Stimulated activated CD4-positive, alpha-beta T cell treated with anti-CD3 and anti-CD28 coated beads, Interleukin-15, amount 100 ng/mL, for 48 hours (primary cell): Measurements from ENCODE around the gene IRAK1.

Source experiments
- DNase-seq, 2 donors: peaks; one replicate each; pipeline ENCODE4 v3.0.0-alpha.2; 2020; ENCODE audit warnings: low read depth in 2 of 2

IRAK1 gene

DNA sequence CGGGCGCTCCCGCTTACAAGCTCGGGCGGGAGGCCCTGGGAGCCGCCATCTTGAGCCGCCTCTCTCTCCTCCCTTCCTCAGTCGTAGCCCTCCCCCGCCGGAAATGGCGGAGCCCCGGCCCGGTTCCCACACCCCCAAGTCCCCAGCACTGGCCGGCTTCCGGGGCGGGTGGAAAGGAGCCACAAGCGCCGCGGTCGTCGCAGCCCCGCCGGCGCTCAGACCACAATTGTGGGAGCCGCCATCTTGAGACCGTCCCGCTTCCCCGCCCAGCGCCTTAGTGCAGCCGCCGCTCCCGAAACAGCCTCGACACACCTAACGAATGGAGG, 48.6 kb downstream of the IRAK1 start:
- DNase-seq = peak; percentile 78 to 93

DNA sequence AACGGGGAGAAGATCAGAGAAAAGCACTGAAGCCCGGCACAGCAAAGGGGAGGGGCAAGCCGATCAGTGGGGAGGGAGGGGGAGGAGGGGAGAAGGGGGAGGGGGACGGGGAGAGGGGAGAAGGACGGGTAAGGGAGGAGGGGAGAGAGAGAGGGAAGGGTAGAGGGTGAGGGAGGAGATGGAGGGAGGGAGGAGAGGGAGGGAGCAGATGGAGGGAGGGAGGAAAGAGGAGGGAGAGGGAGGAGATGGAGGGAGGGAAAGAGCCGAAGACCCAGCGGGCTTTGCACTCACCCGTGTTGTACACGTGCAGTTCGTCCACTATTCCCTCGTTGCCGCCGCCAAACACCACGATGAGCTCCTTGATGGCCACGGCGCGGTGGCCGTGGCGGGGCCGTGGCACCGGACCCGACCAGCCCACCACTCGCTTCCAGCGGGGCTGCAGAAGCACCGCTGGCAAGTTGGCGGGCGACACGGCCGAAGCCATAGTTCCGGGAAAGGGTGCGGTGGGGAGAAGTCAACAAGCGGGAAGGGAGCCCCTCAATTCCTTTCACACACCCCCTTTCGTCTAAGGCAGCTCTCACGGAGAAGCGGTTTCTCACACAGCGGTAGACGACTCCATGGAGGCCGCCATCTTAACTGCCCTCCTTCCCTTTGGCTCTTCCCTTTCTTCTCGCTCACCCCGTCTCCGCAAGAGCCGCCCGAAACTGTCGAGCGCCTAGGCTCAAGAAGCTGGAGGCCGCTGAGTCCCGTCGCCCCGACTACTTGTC, 49.2 kb downstream of the IRAK1 start:
- DNase-seq = no peak

DNA sequence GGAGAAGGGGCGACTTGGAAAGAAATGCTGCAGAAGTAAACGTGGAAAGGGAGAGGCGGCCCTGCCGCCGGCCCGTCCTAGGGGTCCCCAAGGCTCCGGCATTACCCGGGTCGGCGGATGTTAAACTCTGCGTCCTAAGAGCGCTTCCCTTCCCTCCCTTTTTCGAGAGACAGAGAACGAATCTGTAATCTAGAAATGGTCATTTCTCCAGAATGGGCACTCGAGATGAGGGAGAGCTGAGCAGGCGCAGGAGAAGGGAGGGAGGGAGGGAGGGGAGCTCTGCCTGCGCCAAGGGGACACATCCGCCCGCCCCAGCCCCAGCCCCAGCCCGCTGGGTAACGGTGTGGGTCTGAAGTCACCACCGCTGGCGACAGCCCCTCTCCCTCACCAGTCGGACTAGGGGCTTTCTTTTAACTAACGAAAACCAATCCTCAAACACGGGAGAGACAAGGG, 49.8 kb downstream of the IRAK1 start:
- no peak for DNase-seq

DNA sequence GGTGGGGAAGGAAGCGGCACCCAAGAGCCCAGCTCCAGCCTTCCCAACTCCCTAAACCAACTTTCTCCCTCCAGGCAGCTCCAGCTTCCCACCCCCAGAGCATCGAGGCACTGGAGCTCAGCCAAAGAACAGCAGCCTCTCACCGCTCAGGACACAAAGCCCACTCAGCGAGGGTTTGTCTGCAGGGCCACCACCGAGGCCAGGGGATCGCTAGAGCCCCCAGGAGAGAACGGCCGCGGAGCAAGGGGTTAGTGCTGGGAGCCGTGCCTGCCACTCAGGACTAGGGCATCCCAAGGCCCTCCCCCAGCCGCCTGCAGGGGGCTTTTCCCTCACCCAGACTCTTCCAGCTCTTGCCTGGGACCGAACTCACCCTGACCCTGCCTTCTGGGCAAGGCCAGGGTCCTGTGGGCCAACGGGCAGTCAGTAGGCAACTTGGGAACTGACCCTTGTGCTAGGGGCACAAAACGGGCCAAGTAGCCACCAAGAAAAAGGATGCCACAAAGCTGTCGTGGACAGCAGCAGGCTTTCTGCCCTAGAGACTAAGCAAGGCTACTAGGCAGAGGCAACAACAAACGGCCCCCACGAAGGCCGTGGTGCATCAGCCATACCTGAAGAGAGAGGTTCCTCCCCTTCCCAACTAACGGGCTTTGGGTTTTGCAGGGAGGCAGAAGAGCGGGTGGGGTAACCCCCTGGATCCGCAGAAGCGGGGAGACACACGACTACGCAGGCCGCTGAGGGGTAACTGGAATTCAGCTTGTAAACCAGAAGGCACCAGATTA, 50.4 kb downstream of the IRAK1 start:
- DNase-seq = no peak

DNA sequence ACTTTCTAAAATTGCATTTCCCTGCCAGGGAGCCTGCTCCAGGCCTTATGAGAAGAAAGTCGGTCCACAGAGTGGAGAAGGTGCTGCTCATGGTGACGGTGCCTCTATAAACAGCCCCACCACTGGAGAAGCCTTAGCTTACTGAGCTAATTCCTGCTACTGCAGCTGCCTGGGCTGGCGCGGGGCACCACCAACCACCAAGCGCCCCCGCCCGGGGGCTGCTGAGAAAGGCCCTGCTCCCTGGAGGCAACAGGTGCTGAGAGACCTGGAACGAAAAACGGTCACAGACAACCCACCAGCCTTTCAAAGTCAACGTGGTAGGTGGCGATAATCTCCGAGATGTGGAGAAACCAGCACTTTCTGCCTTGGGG, 51.0 kb downstream of the IRAK1 start:
- DNase-seq = no peak

DNA sequence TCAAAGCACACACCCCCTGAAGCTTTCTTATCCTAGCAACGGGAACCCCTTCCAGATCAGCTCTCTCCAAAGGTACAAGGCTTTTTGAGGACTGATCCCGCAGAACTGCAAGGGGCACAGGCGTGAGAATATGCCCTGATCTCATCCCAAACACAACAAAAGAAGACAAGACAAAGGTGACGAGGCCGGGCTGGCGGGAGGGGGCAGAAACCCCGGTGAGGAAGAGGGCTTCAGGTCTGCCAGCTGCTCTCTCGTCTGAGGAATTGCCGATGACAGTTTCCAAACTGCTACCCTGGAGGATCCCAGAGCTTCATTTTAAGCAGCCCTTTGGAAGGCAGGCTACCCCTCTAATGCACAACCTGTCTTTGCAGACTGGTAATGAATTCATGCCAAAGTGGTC, 51.4 kb downstream of the IRAK1 start:
- DNase-seq = no peak

DNA sequence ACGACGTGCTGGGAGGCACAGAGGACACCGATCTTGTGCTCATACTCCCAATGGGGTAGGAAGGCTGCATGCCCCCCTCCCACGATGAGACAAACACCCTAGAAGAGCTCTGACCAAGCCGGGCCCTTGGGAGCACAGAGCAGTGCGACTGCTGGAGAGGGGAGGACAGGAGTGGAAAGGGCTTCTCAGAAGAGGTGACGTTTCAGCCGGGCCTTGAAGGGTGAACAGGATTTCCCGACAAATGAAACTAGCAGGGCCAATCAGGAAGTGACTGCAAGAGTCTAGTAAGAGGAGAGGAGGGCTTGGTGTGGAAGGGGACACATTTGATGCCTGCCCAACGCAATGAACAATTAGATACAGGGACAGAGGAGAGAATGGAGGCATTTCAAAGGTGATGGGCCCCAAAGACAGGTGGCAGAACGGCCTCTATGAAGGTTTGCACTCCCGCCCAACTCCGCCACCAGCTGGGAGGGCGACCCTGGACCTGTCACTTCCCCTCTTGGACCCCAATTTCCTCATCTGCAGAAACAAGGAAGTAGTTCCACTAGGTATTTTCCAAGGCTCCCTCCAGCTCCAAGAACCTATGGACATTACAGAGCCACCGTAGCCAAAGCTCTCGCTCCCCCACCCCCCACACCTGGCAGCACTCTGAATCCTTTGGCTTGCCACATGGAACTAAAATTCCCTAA, 52.0 kb downstream of the IRAK1 start:
- DNase-seq = no peak

DNA sequence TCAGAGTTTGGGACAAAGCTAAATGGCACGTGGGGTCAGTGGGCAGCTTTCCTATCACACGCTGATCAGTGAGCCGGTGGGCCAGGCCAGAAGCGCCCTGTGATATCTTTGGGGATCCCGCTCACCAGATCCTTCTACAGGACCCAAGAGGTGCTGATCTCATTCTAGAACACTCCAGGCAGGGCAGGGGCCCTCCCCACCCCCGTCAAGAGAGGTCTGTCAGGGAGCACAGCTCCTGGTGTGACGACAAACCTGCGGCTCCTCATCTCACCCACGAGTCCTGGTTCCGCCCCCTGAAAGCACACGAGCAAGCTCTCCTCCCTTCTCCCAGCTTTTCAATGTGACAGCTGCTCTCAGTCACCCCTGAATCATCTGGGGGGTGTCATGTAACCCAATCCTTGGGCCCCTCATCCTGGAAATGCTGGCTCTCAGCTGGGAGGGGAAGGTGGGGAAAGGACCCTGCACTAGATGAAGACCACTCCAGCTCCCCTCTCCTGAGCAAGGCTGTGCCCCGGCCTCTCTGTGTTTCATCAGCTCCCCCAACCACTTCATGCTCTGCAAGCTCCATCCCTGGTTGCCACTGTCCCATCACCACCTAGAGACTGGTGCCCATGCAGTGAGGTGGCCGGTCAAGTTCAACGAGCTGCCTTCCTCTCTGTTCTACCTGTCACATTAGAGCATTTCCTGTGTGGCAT, 52.7 kb downstream of the IRAK1 start:
- no peak for DNase-seq

DNA sequence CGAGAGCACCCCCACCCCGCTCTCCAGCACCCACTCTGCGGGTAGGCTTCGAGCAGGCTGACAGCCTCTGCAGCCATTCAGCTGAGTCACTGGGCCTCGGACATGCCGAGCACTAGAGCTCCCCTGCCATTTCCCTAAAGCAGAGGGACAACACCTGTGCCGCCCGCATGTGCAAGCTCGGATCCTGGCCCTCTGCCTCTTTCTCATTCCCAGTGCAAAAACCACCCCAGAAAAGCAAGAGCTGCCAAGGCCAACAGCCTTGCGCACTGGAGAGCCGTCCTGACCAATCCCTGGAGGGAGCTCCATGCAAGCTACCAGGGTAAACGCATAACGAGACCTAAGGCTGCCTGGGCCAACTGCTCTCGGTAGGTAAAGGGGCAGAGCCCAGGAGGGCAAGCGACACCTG, 53.4 kb downstream of the IRAK1 start:
- DNase-seq = no peak

DNA sequence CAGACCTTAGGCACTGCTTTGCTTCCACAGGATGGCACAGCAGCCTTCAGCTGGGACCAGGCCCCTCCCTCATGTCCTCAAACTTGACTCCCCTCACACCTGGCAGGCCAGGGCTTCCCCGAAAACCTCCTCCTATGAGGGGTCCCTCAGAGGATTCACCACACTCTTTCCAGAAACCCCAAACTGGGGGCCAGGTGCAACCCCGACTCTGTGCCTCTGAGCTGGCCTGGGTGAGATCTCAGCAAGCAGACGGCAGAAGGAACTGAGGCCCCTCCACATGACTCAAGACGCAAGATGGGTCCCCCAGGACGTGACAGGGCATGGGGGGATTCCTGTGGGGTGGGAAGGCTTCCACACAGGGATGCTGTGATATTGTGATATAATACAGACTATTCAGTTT, 54.3 kb downstream of the IRAK1 start:
- DNase-seq = no peak

DNA sequence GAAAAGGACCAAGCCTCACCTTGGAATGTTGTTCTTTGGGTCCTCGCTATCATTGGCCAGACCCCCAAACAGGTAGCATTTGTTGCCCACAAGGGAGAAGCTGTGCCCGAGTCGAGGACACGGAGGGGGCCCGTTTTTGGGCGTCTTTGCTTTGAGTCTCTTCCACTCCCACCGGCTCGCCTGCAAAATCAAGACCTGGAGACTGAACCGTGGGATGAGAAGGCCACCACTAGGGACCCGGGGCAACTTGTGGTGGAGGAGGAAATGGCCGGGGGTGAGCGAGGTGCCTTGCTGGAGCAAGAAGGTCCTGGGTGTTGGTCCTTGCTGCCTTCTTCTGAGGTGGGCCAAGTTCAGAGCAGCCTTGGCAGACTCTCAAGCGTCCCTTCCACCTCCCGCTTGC, 55.6 kb downstream of the IRAK1 start:
- DNase-seq = no peak

DNA sequence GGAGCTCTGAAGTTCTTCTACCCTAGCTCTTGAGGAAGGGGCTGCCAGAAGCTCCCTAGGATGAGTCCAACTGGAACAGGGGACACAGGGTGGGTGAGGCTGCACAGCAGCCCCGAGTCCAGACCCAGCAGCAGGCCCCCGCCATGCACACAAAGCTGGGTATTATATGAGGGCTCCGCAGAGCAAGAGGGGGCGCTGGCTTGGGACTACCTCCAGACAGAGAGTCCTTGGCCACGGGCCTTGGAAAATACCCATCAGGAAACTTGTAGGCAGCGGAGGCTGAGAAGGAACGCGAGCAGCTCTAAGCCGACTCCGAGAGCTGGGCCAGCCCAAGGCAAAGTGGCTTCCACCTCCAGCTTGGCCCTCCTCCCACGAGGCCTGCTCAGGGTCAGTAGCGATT, 56.2 kb downstream of the IRAK1 start:
- no peak for DNase-seq

DNA sequence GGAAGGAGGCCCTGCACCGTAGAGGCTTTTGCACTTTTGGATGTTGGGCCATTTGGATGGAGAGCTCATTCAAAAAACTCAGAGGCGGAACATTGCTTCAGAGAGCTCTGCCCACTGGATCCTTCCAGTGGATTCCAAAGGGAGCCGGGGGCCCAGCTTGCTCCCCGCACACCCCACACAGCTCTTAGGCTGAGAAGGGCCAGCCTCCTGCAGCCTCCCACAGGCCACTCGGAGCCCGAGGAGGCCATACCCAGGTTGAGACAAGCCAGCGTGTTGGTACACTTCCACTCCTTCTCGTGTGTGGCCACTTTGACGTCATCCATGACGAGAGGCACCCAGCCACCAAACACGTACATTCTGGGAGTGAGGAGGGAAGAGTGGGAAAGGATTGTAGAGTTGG, 58.4 kb downstream of the IRAK1 start:
- no peak for DNase-seq

DNA sequence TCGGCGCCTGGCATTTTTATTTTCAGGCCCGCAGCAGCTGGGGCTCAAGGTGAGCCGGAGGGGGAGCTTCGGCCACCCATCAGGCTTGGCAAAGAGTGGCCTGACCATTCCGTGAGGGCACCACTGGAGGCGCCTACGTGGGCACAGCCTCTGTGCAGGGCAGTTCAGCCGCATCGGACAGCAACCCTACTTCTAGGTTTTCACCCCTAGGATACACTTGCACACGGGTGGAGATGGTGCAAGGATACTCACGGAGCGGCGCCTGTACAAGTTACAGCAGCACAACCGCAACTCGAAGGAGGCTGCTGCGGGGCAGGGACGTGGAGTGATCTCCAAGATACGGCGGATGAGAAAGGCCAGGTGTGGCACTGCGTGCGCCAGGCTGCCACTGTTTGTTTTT, 58.9 kb downstream of the IRAK1 start:
- DNase-seq = no peak
